Neural cell (in vitro differentiated cells): ENCODE data around the gene GRIN3A.
"Not testable (repeated sequence)": the region's sequence is repeated elsewhere in the genome, so short reads cannot be mapped to it uniquely, and the experiment has no call there.

Source experiments
- CTCF ChIP-seq: fragments of 450-650 bp; IDR thresholded peaks from 2 replicates; pipeline ENCODE4 v1.5.1; 2014; ENCODE audit warnings: antibody characterized with exemption, mild to moderate bottlenecking, moderate library complexity; ENCODE audit not compliant: poor library complexity, severe bottlenecking
- EP300 ChIP-seq: fragments of 450-650 bp; conservative IDR thresholded peaks from 2 replicates; pipeline ENCODE4 v1.6.1; 2014; ENCODE audit warnings: antibody characterized with exemption, mild to moderate bottlenecking, moderate library complexity; ENCODE audit not compliant: poor library complexity, severe bottlenecking
- EZH2 ChIP-seq: fragments of 200-600, 300-800 bp; shearing (Covaris generic), sonication (generic); IDR thresholded peaks from 2 replicates; pipeline ENCODE4 v1.6.1; 2014; ENCODE audit warnings: antibody characterized with exemption, low read length, borderline replicate concordance, mild to moderate bottlenecking; ENCODE audit not compliant: insufficient read depth, poor library complexity, severe bottlenecking
- MXI1 ChIP-seq: fragments of 450-650 bp; conservative IDR thresholded peaks from 2 replicates; pipeline ENCODE4 v1.6.1; 2014; ENCODE audit warnings: antibody characterized with exemption, mild to moderate bottlenecking; ENCODE audit not compliant: poor library complexity, severe bottlenecking
- POLR2AphosphoS5 ChIP-seq: IDR thresholded peaks from 2 replicates; pipeline ENCODE4 v1.6.1; 2012
- RAD21 ChIP-seq: fragments of 450-650 bp; conservative IDR thresholded peaks from 2 replicates; pipeline ENCODE4 v1.6.1; 2014; ENCODE audit warnings: antibody characterized with exemption, mild to moderate bottlenecking, moderate library complexity
- REST ChIP-seq: IDR thresholded peaks from 2 replicates; pipeline ENCODE4 v1.6.1; 2012; ENCODE audit warnings: borderline replicate concordance
- TAF1 ChIP-seq: IDR thresholded peaks from 2 replicates; pipeline ENCODE4 v1.6.1; 2012; ENCODE audit warnings: low read depth

DNA sequence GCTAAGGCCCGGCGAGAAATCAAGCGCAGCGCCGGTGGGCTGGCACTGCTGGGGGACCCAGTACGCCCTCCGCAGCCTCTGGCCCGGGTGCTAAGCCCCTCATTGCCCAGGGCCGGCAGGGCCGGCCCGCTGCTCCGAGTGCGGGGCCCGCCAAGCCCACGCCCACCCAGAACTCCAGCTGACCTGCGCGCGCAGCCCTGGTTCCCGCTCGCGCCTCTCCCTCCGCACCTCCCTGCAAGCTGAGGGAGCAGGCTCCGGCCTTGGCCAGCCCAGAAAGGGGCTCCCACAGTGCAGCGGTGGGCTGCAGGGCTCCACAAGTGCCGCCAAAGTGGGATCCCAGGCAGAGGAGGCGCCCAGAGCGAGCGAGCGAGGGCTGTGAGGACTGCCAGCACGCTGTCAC, 14.2 kb downstream of the GRIN3A start:
- not testable (repeated sequence) for TF ChIP-seq RAD21, CTCF, EP300, EZH2, POLR2AphosphoS5, TAF1, REST, MXI1
